IMR-90 (cell line): ENCODE data around the gene P4HA1. TPM values are rescaled to one million over a fixed set of nuclear protein-coding genes. Genes with fewer than 3 reads are reported as not detected.

Experiments
- ATAC-seq: fragments of 200-7000 bp; cut with Tn5 transposase; 2 replicates; pipeline ENCODE4 v1.9.1; 2020; ENCODE audit warnings: low read depth, mild to moderate bottlenecking, moderate library complexity
- BruUV-seq: library from RNA; stranded (reverse); fragments of 400-500 nt; replicated peaks from 2 replicates; lab custom pipeline; 2021; lab: Mats Ljungman, UMichigan
- CTCF ChIA-PET: fragments of 300-600 bp; formaldehyde crosslinking; extraction: SDS; loops from one replicate; lab custom pipeline; 2021; ENCODE audit warnings: antibody characterized with exemption; lab: Yijun Ruan, JAX
- POLR2A ChIA-PET: fragments of 300-600 bp; sonication (Branson Sonifier 250); formaldehyde crosslinking; loops from one replicate; lab custom pipeline; 2022; ENCODE audit warnings: antibody characterized with exemption; ENCODE audit not compliant: unreplicated experiment; lab: Charles Lee
- DNase-seq: peaks from one replicate; pipeline ENCODE4 v3.0.0; 2013
- H2AFZ ChIP-seq: replicated peaks from 2 replicates; pipeline ENCODE3; 2013; ENCODE audit warnings: low read length, mild to moderate bottlenecking; ENCODE audit not compliant: poor library complexity
- H2AK5ac ChIP-seq: 2 replicates; pipeline ENCODE4 v1.6.1; 2013; ENCODE audit warnings: low read depth, low read length, inconsistent platforms
- H2AK9ac ChIP-seq: replicated peaks from 2 replicates; pipeline ENCODE3; 2013; ENCODE audit warnings: mild to moderate bottlenecking, low read depth, low read length, moderate library complexity; ENCODE audit not compliant: poor library complexity
- H2BK120ac ChIP-seq: 2 replicates; pipeline ENCODE4 v1.6.1; 2013; ENCODE audit warnings: low read depth, low read length, inconsistent platforms
- H2BK15ac ChIP-seq: 3 replicates; pipeline ENCODE4 v1.6.1; 2013; ENCODE audit warnings: low read depth, low read length, inconsistent platforms
- H2BK20ac ChIP-seq: 2 replicates; pipeline ENCODE4 v1.6.1; 2013; ENCODE audit warnings: low read depth, mild to moderate bottlenecking, inconsistent platforms, low read length, moderate library complexity
- H2BK5ac ChIP-seq: 2 replicates; pipeline ENCODE4 v1.6.1; 2013; ENCODE audit warnings: mild to moderate bottlenecking, low read depth, low read length, inconsistent platforms; ENCODE audit not compliant: poor library complexity, severe bottlenecking
- H3K14ac ChIP-seq: replicated peaks from 2 replicates; pipeline ENCODE4 v1.6.1; 2013; ENCODE audit warnings: low read depth, low read length, inconsistent platforms
- H3K18ac ChIP-seq: 2 replicates; pipeline ENCODE4 v1.6.1; 2013; ENCODE audit warnings: low read depth, low read length, control low read depth
- H3K23ac ChIP-seq: 2 replicates; pipeline ENCODE4 v1.6.1; 2013; ENCODE audit warnings: low read depth, low read length, inconsistent platforms
- H3K27ac ChIP-seq: 2 replicates; pipeline ENCODE4 v1.5.1; 2013; ENCODE audit warnings: mild to moderate bottlenecking, control low read depth, low read length; ENCODE audit not compliant: insufficient read depth
- H3K27me3 ChIP-seq: 2 replicates; pipeline ENCODE4 v1.6.1; 2013; ENCODE audit warnings: low read length; ENCODE audit not compliant: control insufficient read depth, insufficient read depth
- H3K36me3 ChIP-seq: 2 replicates; pipeline ENCODE4 v1.6.1; 2013; ENCODE audit warnings: low read length, mixed read lengths; ENCODE audit not compliant: control insufficient read depth, insufficient read depth
- H3K4ac ChIP-seq: 2 replicates; pipeline ENCODE4 v1.6.1; 2013; ENCODE audit warnings: low read depth, low read length, inconsistent platforms
- H3K4me1 ChIP-seq: 2 replicates; pipeline ENCODE4 v1.6.1; 2013; ENCODE audit warnings: low read length, mixed read lengths; ENCODE audit not compliant: control insufficient read depth, insufficient read depth
- H3K4me2 ChIP-seq: 2 replicates; pipeline ENCODE4 v1.6.1; 2013; ENCODE audit warnings: low read depth, mild to moderate bottlenecking, control low read depth, low read length, moderate library complexity
- H3K4me3 ChIP-seq: 2 replicates; pipeline ENCODE4 v1.5.1; 2013; ENCODE audit warnings: low read depth, mild to moderate bottlenecking, control low read depth, low read length, moderate library complexity; ENCODE audit not compliant: insufficient read depth
- H3K56ac ChIP-seq: 2 replicates; pipeline ENCODE4 v1.6.1; 2013; ENCODE audit warnings: low read length, inconsistent platforms; ENCODE audit not compliant: insufficient read depth; ENCODE audit errors: extremely low read depth
- H3K79me1 ChIP-seq, 2 experiments: 2 replicates each; pipeline ENCODE4 v1.6.1; 2013; ENCODE audit warnings: low read length in 2 of 2, inconsistent platforms in 1 of 2, low read depth in 1 of 2
- H3K9ac ChIP-seq: 2 replicates; pipeline ENCODE4 v1.6.1; 2013; ENCODE audit warnings: low read depth, low read length, control low read depth
- H3K9me1 ChIP-seq: 2 replicates; pipeline ENCODE4 v1.6.1; 2013; ENCODE audit warnings: low read length, inconsistent platforms; ENCODE audit not compliant: insufficient read depth
- H3K9me3 ChIP-seq: 2 replicates; pipeline ENCODE4 v1.6.1; 2013; ENCODE audit warnings: low read length; ENCODE audit not compliant: control insufficient read depth, insufficient read depth
- H4K20me1 ChIP-seq: 2 replicates; pipeline ENCODE4 v1.6.1; 2013; ENCODE audit warnings: low read length, inconsistent platforms; ENCODE audit not compliant: insufficient read depth
- H4K5ac ChIP-seq: 2 replicates; pipeline ENCODE4 v1.6.1; 2013; ENCODE audit warnings: mild to moderate bottlenecking, low read depth, low read length, control low read depth
- H4K8ac ChIP-seq, 2 experiments: 2 replicates each; pipeline ENCODE4 v1.6.1; 2013; ENCODE audit warnings: low read depth in 2 of 2, low read length in 2 of 2, control low read depth in 1 of 2, inconsistent platforms in 1 of 2
- H4K91ac ChIP-seq: 2 replicates; pipeline ENCODE4 v1.6.1; 2013; ENCODE audit warnings: low read depth, low read length, inconsistent platforms; ENCODE audit not compliant: insufficient read depth
- BHLHE40 ChIP-seq: fragments of 150-350 bp; IDR thresholded peaks from 2 replicates; pipeline ENCODE4 v1.6.1; 2016; ENCODE audit warnings: mild to moderate bottlenecking, low read depth, low read length
- CEBPB ChIP-seq: IDR thresholded peaks from 2 replicates; pipeline ENCODE4 v1.6.1; 2012; ENCODE audit warnings: low read depth, low read length, improper control_type of control experiment
- CHD1 ChIP-seq: IDR thresholded peaks from 2 replicates; pipeline ENCODE4 v1.6.1; 2012; ENCODE audit warnings: low read depth, low read length, improper control_type of control experiment
- CTCF ChIP-seq: conservative IDR thresholded peaks from 2 replicates; pipeline ENCODE4 v1.5.1; 2012; ENCODE audit warnings: mild to moderate bottlenecking, low read depth, low read length, improper control_type of control experiment
- ELK1 ChIP-seq: fragments of 150-350 bp; IDR thresholded peaks from 2 replicates; pipeline ENCODE4 v1.6.1; 2016; ENCODE audit warnings: low read depth, mild to moderate bottlenecking, low read length, moderate library complexity, borderline replicate concordance
- FOS ChIP-seq: fragments of 150-350 bp; IDR thresholded peaks from 2 replicates; pipeline ENCODE4 v1.6.1; 2016; ENCODE audit warnings: low read depth, low read length
- MAFK ChIP-seq: IDR thresholded peaks from 2 replicates; pipeline ENCODE4 v1.6.1; 2012; ENCODE audit warnings: low read depth, low read length, improper control_type of control experiment
- MAZ ChIP-seq: IDR thresholded peaks from 2 replicates; pipeline ENCODE4 v1.6.1; 2012; ENCODE audit warnings: low read depth, mild to moderate bottlenecking, low read length, improper control_type of control experiment, moderate library complexity, borderline replicate concordance
- MXI1 ChIP-seq: IDR thresholded peaks from 2 replicates; pipeline ENCODE4 v1.6.1; 2012; ENCODE audit warnings: low read depth, mild to moderate bottlenecking, low read length, moderate library complexity, borderline replicate concordance
- NFE2L2 ChIP-seq: fragments of 150-350 bp; IDR thresholded peaks from 2 replicates; pipeline ENCODE4 v1.6.1; 2016; ENCODE audit warnings: low read depth, mild to moderate bottlenecking, low read length
- POLR2A ChIP-seq: IDR thresholded peaks from 2 replicates; pipeline ENCODE4 v1.6.1; 2012; ENCODE audit warnings: mild to moderate bottlenecking, low read depth, low read length
- RAD21 ChIP-seq: IDR thresholded peaks from 2 replicates; pipeline ENCODE4 v1.6.1; 2012; ENCODE audit warnings: low read length, improper control_type of control experiment
- RCOR1 ChIP-seq: IDR thresholded peaks from 2 replicates; pipeline ENCODE4 v1.6.1; 2012; ENCODE audit warnings: mild to moderate bottlenecking, low read length, improper control_type of control experiment; ENCODE audit not compliant: insufficient replicate concordance
- RFX5 ChIP-seq: IDR thresholded peaks from 2 replicates; pipeline ENCODE4 v1.8.0; 2012; ENCODE audit warnings: low read depth, mild to moderate bottlenecking, low read length, moderate library complexity
- SMC3 ChIP-seq: fragments of 150-350 bp; IDR thresholded peaks from 2 replicates; pipeline ENCODE4 v1.6.1; 2016; ENCODE audit warnings: low read depth, mild to moderate bottlenecking, antibody characterized with exemption, low read length, moderate library complexity
- USF2 ChIP-seq: fragments of 150-350 bp; IDR thresholded peaks from 2 replicates; pipeline ENCODE4 v1.6.1; 2017; ENCODE audit warnings: mild to moderate bottlenecking, antibody characterized with exemption, low read length, low read depth
- WGBS, 2 experiments: methylation state at CpG; one replicate each; pipeline versions ENCODE4 v1.1.5 to v1.1.7; 2013; ENCODE audit warnings: missing lambda C conversion rate in 2 of 2; ENCODE audit not compliant: insufficient read length in 1 of 2; ENCODE audit errors: extremely low coverage in 2 of 2; 5-methylcytosine and 5-hydroxymethylcytosine counted together
- dilution Hi-C: fragments of 300-500 bp; cut with HindIII; formaldehyde crosslinking; loops from one replicate; pipeline ENCODE4 v1.14.3; 2018; ENCODE audit warnings: low sequenced_read_pairs; ENCODE audit not compliant: unreplicated experiment
- in situ Hi-C: fragments of 300-500 bp; cut with MboI; formaldehyde crosslinking; loops from 3 replicates; pipeline ENCODE4 v1.14.3; 2019; ENCODE audit warnings: low sequenced_read_pairs, inconsistent platforms, mixed read lengths
- intact Hi-C: fragments of 100-400 bp; cut with micrococcal nuclease; formaldehyde crosslinking; loops from 2 replicates; pipeline ENCODE4 v1.10.0; 2022
- polyA plus RNA-seq, 3 experiments: library from polyadenylated mRNA; depleted of rRNA; stranded (reverse); fragments of >200 nt; gene quantifications; 2 replicates each; pipeline ENCODE4 v1.2.3, GENCODE V29; 2012; ENCODE audit warnings: low replicate concordance in 1 of 3
- total RNA-seq: library from RNA; depleted of rRNA; stranded (reverse); fragments of >200 nt; gene quantifications from 2 replicates; pipeline ENCODE4 v1.2.3, GENCODE V29; 2012

The P4HA1 gene
- total and polyA plus RNA-seq, 2 of the 4 experiments (the other 2 are of a cell fraction) = 178 to 241 TPM

- Histone ChIP-seq H3K18ac (no peak overlapping the region), H3K4ac (no peak overlapping the region), H3K9me3 (no peaks in the 10 kb centered on the region), H3K56ac (no peak overlapping the region), H3K23ac (no peak overlapping the region), H2BK20ac (no peak overlapping the region), H3K36me3 (peaks cover 20% of the 10 kb centered on the region), H3K9ac (no peak overlapping the region), H3K4me3 (no peak overlapping the region), H3K14ac (no peak overlapping the region), H3K79me1 (peaks cover 18 to 53% of the 10 kb centered on the region in 2 experiments), H3K9me1 (peaks cover 3% of the 10 kb centered on the region), H4K8ac (no peak overlapping the region; a peak in 1 of 4 replicates), H3K4me2 (no peak overlapping the region), H3K27me3 (no peaks in the 10 kb centered on the region), H4K91ac (no peak overlapping the region), H4K5ac (no peak overlapping the region), H2BK120ac (no peak overlapping the region), H2AK5ac (no peak overlapping the region), H3K27ac (no peak overlapping the region), H2AFZ (no peak overlapping the region), H4K20me1 (peaks cover 45% of the 10 kb centered on the region), H2AK9ac (no peak overlapping the region), H2BK15ac (no peak overlapping the region), H3K4me1 (peaks cover 5% of the 10 kb centered on the region; the same call in 1 of the 2 replicates), H2BK5ac (no peak overlapping the region)
- in situ Hi-C loops (no loop called here), dilution Hi-C loops (no loop called here), intact Hi-C loops (no loop called here)
- no peak for TF ChIP-seq CHD1
- TF ChIP-seq RFX5 = no peak
- TF ChIP-seq FOS = no peak
- TF ChIP-seq MXI1 = no peak
- TF ChIP-seq RAD21 = no peak
- no peak for TF ChIP-seq NFE2L2
- TF ChIP-seq BHLHE40 = no peak
- no peak for TF ChIP-seq RCOR1
- TF ChIP-seq CEBPB = no peak
- no peak for TF ChIP-seq POLR2A
- TF ChIP-seq MAFK = no peak
- no peak for TF ChIP-seq CTCF
- no peak for TF ChIP-seq USF2
- TF ChIP-seq ELK1 = no peak
- no peak for TF ChIP-seq MAZ
- no peak for TF ChIP-seq SMC3
- no CpG with 5 or more reads among the region's 3 CpGs for WGBS, 2 experiments
- POLR2A ChIA-PET = interaction anchor here (0.6 kb wide), 1 partner anchor 20 kb away, joined by 10 read pairs; no protein-coding TSS in a partner anchor
- DNase-seq (no peak), ATAC-seq (no peak)
- CTCF ChIA-PET = interaction anchor here (1.2 kb wide), 1 partner anchor 20 kb away, joined by 4 read pairs; no protein-coding TSS in a partner anchor
- no TSS peak for BruUV-seq
Measured at GRCh38 chr10:73075829-73076228, 20.8 kb downstream of the P4HA1 start.
